ENCODE measurements around the gene TMEM109. TPM values are rescaled to one million over a fixed set of nuclear protein-coding genes. Genes with fewer than 3 reads are reported as not detected.

Gene TMEM109
- total and polyA plus RNA-seq, 2 of the 13 experiments (the other 11 are each of a cell fraction or from before 2014, with no cell fraction given), result 7.7 to 18.0 TPM

- TF ChIP-seq USF2 (IDR thresholded peaks at IDR 0.05; ENCODE audit: low read depth, low read length), result no peak
- 0 out of 2 replicates have a peak, but pooled peaks have one; percentile 32 for TF ChIP-seq USF2 (CRISPR knock-in tag; IDR thresholded peaks at IDR 0.05; ENCODE audit: borderline replicate concordance)
- no peak for TF ChIP-seq ZNF367 (CRISPR knock-in tag; IDR thresholded peaks at IDR 0.05; ENCODE audit: borderline replicate concordance)
- TF ChIP-seq ZNF773 (CRISPR knock-in tag; IDR thresholded peaks at IDR 0.05; ENCODE audit: borderline replicate concordance), result no peak
- no peak for TF ChIP-seq HMGXB3 (CRISPR knock-in tag; IDR thresholded peaks at IDR 0.05; ENCODE audit: borderline replicate concordance)
- no peak for TF ChIP-seq ZNF850 (CRISPR knock-in tag; conservative IDR thresholded peaks at IDR 0.05)
- no peak for TF ChIP-seq ATF4 (CRISPR knock-in tag; IDR thresholded peaks at IDR 0.05)
- TF ChIP-seq ASH2L (IDR thresholded peaks at IDR 0.05; ENCODE audit: insufficient read length, low read depth, low read length), result peak; percentile 43
- TF ChIP-seq TBX2 (CRISPR knock-in tag; IDR thresholded peaks at IDR 0.05; ENCODE audit: borderline replicate concordance), result peak; percentile 56; the same call in 1 of the 2 replicates
- no peak for TF ChIP-seq ZNF484 (CRISPR knock-in tag; IDR thresholded peaks at IDR 0.05; ENCODE audit: borderline replicate concordance, low read depth)
- no peak for TF ChIP-seq ZNF605 (CRISPR knock-in tag; IDR thresholded peaks at IDR 0.05)
- TF ChIP-seq HCFC1 (IDR thresholded peaks at IDR 0.05; ENCODE audit: low read depth, low read length), result no peak
- TF ChIP-seq HHEX (CRISPR knock-in tag; IDR thresholded peaks at IDR 0.05), result no peak
- TF ChIP-seq NR2C2 (CRISPR knock-in tag; IDR thresholded peaks at IDR 0.05; ENCODE audit: borderline replicate concordance), result peak; percentile 39; the same call in 1 of the 2 replicates
- no peak for TF ChIP-seq PAX8 (CRISPR knock-in tag; IDR thresholded peaks at IDR 0.05; ENCODE audit: borderline replicate concordance)
- no peak for TF ChIP-seq SMAD1 (CRISPR knock-in tag; IDR thresholded peaks at IDR 0.05; ENCODE audit: borderline replicate concordance, low read depth)
- TF ChIP-seq IKZF4 (CRISPR knock-in tag; IDR thresholded peaks at IDR 0.05; ENCODE audit: borderline replicate concordance, low read depth, not compliant biosample characterization), result peak; percentile 25
- TF ChIP-seq HOXA9 (CRISPR knock-in tag; IDR thresholded peaks at IDR 0.05; ENCODE audit: borderline replicate concordance), result no peak
- TF ChIP-seq ZNF121 (CRISPR knock-in tag; IDR thresholded peaks at IDR 0.05), result no peak
- no peak for TF ChIP-seq ZNF33A (CRISPR knock-in tag; IDR thresholded peaks at IDR 0.05; ENCODE audit: borderline replicate concordance)
- no peak for TF ChIP-seq ZNF569 (CRISPR knock-in tag; IDR thresholded peaks at IDR 0.05; ENCODE audit: borderline replicate concordance)
- TF ChIP-seq NCOA2 (CRISPR knock-in tag; IDR thresholded peaks at IDR 0.05), result 0 out of 2 replicates have a peak, but pooled peaks have one; percentile 9
Observed at GRCh38 chr11:60924110-60924905, 10.3 kb downstream of the TMEM109 start, which contains the start of gene TMEM132A (continued).
